ENCODE data around the gene GBX1. TPM values are rescaled to one million over a fixed set of nuclear protein-coding genes. Genes with fewer than 3 reads are reported as not detected.

GBX1 gene
- total RNA-seq, 4 donors from 2014 or later: not detected

- no peak for DNase-seq (ENCODE audit: low spot score in 2 of 2)
- 88% methylated on average over 12 of the region's 31 CpGs for WGBS
- Histone ChIP-seq H3K36me3 (peaks cover 76% of the 10 kb centered on the region), H3K4me3 (no peak overlapping the region), H3K9me3 (no peaks in the 10 kb centered on the region), H3K27me3 (no peaks in the 10 kb centered on the region), H3K27ac (no peak overlapping the region), H3K4me1 (no peaks in the 10 kb centered on the region)
- no peak for TF ChIP-seq POLR2A (IDR thresholded peaks at IDR 0.05)
- no peak for TF ChIP-seq POLR2AphosphoS5 (IDR thresholded peaks at IDR 0.05)
- TF ChIP-seq EP300 (IDR thresholded peaks at IDR 0.05): no peak
- no peak for TF ChIP-seq CTCF (IDR thresholded peaks at IDR 0.05)
These were observed 25.4 kb downstream of the GBX1 start for GRCh38 chr7:151141855-151142685.

- peaks cover 83% of the 10 kb centered on the region for H3K36me3 ChIP-seq
These were observed 26.1 kb downstream of the GBX1 start for GRCh38 chr7:151141311-151141854.

GRCh38 chr7:151140826-151141225 is 26.7 kb downstream of the GBX1 start:
- no peak for DNase-seq (ENCODE audit: low spot score in 2 of 2)
- no peaks in the 10 kb centered on the region for H3K4me1 ChIP-seq
- no peak overlapping the region for H3K4me3 ChIP-seq
- H3K27ac ChIP-seq: no peak overlapping the region
- TF ChIP-seq POLR2A (IDR thresholded peaks at IDR 0.05) (no peak), EP300 (IDR thresholded peaks at IDR 0.05) (no peak), POLR2AphosphoS5 (IDR thresholded peaks at IDR 0.05) (no peak), CTCF (IDR thresholded peaks at IDR 0.05) (no peak)
- no peaks in the 10 kb centered on the region for H3K9me3 ChIP-seq
- H3K36me3 ChIP-seq: peaks cover 87% of the 10 kb centered on the region
- 92% methylated on average over 7 of the region's 7 CpGs for WGBS
- H3K27me3 ChIP-seq: no peaks in the 10 kb centered on the region

More at GRCh38 chr7:151141311-151141854, 26.1 kb downstream of the GBX1 start:
- Histone ChIP-seq H3K9me3 (no peaks in the 10 kb centered on the region), H3K4me3 (no peak overlapping the region), H3K4me1 (no peaks in the 10 kb centered on the region), H3K27me3 (no peaks in the 10 kb centered on the region), H3K27ac (no peak overlapping the region)
- peak in 1 of 2 donors; percentile 72 for DNase-seq (ENCODE audit: low spot score in 2 of 2)
- 89% methylated on average over 8 of the region's 9 CpGs for whole genome bisulfite sequencing
- TF ChIP-seq CTCF (IDR thresholded peaks at IDR 0.05) (no peak), EP300 (IDR thresholded peaks at IDR 0.05) (no peak), POLR2A (IDR thresholded peaks at IDR 0.05) (no peak), POLR2AphosphoS5 (IDR thresholded peaks at IDR 0.05) (no peak)

- WGBS: 88% methylated on average over 9 of the region's 9 CpGs
- H3K4me3 ChIP-seq: no peak overlapping the region
- no peak overlapping the region for H3K27ac ChIP-seq
- H3K36me3 ChIP-seq: peaks cover 95% of the 10 kb centered on the region
- H3K4me1 ChIP-seq: no peaks in the 10 kb centered on the region
- H3K9me3 ChIP-seq: no peaks in the 10 kb centered on the region
- peak in 1 of 2 donors; percentile 63 for DNase-seq (ENCODE audit: low spot score in 2 of 2)
- no peak for TF ChIP-seq POLR2AphosphoS5 (IDR thresholded peaks at IDR 0.05)
- no peak for TF ChIP-seq CTCF (IDR thresholded peaks at IDR 0.05)
- no peak for TF ChIP-seq EP300 (IDR thresholded peaks at IDR 0.05)
- TF ChIP-seq POLR2A (IDR thresholded peaks at IDR 0.05): no peak
- H3K27me3 ChIP-seq: no peaks in the 10 kb centered on the region
These were observed 27.7 kb downstream of the GBX1 start for GRCh38 chr7:151139791-151140190.

GRCh38 chr7:151139071-151139790 is 28.3 kb downstream of the GBX1 start:
- WGBS: 80% methylated on average over 18 of the region's 18 CpGs
- TF ChIP-seq EP300 (IDR thresholded peaks at IDR 0.05) (no peak), CTCF (IDR thresholded peaks at IDR 0.05) (no peak)
- Histone ChIP-seq H3K27ac (no peak overlapping the region), H3K27me3 (no peaks in the 10 kb centered on the region), H3K4me3 (no peak overlapping the region), H3K9me3 (no peaks in the 10 kb centered on the region), H3K36me3 (peaks cover 99% of the 10 kb centered on the region), H3K4me1 (no peaks in the 10 kb centered on the region)
- peak in 1 of 2 donors; percentile 70 for DNase-seq (ENCODE audit: low spot score in 2 of 2)

Measured in suprapubic skin (tissue), 4 donors.